PC-3 (cell line): ENCODE results near the gene DSG2. TPM values are rescaled to one million over a fixed set of nuclear protein-coding genes. Genes with fewer than 3 reads are reported as not detected.
A peak's percentile ranks its signal among the peaks of the same experiment; 100 is the strongest.

Experiments used
- ATAC-seq: fragments of 200-7000 bp; cut with Tn5 transposase; 2 replicates; pipeline ENCODE4 v1.9.1; 2020; ENCODE audit warnings: mild to moderate bottlenecking, moderate library complexity
- BruUV-seq: library from RNA; stranded (reverse); fragments of 400-500 nt; replicated peaks from 2 replicates; lab custom pipeline; 2021; lab: Mats Ljungman, UMichigan
- CTCF ChIA-PET: fragments of 300-600 bp; sonication (Branson Sonifier 250); formaldehyde crosslinking; loops from one replicate; lab custom pipeline; 2022; ENCODE audit warnings: antibody characterized with exemption; lab: Charles Lee
- POLR2A ChIA-PET: fragments of 300-600 bp; sonication (Branson Sonifier 250); formaldehyde crosslinking; loops from one replicate; lab custom pipeline; 2022; ENCODE audit warnings: antibody characterized with exemption; ENCODE audit not compliant: unreplicated experiment; lab: Charles Lee
- DNase-seq: peaks from one replicate; pipeline ENCODE4 v3.0.0-alpha.2; 2015
- H2AFZ ChIP-seq: fragments of 300-600 bp; sonication (generic); 2 replicates; pipeline ENCODE4 v1.6.0; 2016; ENCODE audit warnings: antibody characterized with exemption, low read length
- H3F3A ChIP-seq: fragments of 300-600 bp; sonication (generic); one replicate; pipeline ENCODE4 v1.6.0; 2017; ENCODE audit warnings: antibody characterized with exemption, low read length, control low read depth, mild to moderate bottlenecking; ENCODE audit not compliant: unreplicated experiment
- H3K27ac ChIP-seq: fragments of 300-600 bp; sonication (generic); 2 replicates; pipeline ENCODE4 v1.5.1; 2016; ENCODE audit warnings: mild to moderate bottlenecking, low read length
- H3K27me3 ChIP-seq: fragments of 300-600 bp; sonication (generic); 2 replicates; pipeline ENCODE4 v1.6.1; 2016; ENCODE audit warnings: low read length, mixed read lengths
- H3K36me3 ChIP-seq: fragments of 300-600 bp; sonication (generic); 2 replicates; pipeline ENCODE4 v1.6.1; 2016; ENCODE audit warnings: low read depth, mixed run types, low read length, mixed read lengths
- H3K4me1 ChIP-seq: fragments of 300-600 bp; sonication (generic); 2 replicates; pipeline ENCODE4 v1.5.1; 2016; ENCODE audit warnings: low read length; ENCODE audit not compliant: insufficient read depth
- H3K4me2 ChIP-seq: fragments of 300-600 bp; sonication (generic); 2 replicates; pipeline ENCODE4 v1.6.0; 2016; ENCODE audit warnings: low read length
- H3K4me3 ChIP-seq: fragments of 300-600 bp; sonication (generic); 2 replicates; pipeline ENCODE4 v1.5.1; 2016; ENCODE audit warnings: mild to moderate bottlenecking, low read length, mixed read lengths
- H3K79me2 ChIP-seq: fragments of 300-600 bp; sonication (generic); 2 replicates; pipeline ENCODE4 v1.6.1; 2017; ENCODE audit warnings: low read length, mixed read lengths
- H3K9ac ChIP-seq: fragments of 300-600 bp; sonication (generic); 2 replicates; pipeline ENCODE4 v1.6.0; 2016; ENCODE audit warnings: mild to moderate bottlenecking, low read length
- H3K9me2 ChIP-seq: fragments of 300-600 bp; sonication (generic); replicated peaks from 2 replicates; pipeline ENCODE4 v1.6.1; 2016; ENCODE audit warnings: mixed run types, low read length, mixed read lengths
- H3K9me3 ChIP-seq: fragments of 300-600 bp; sonication (generic); 2 replicates; pipeline ENCODE4 v1.6.1; 2016; ENCODE audit warnings: low read length, mixed read lengths
- H4K20me1 ChIP-seq: fragments of 300-600 bp; sonication (generic); 2 replicates; pipeline ENCODE4 v1.6.1; 2016; ENCODE audit warnings: low read length, mixed read lengths
- CTCF ChIP-seq: fragments of 300-600 bp; sonication (generic); conservative IDR thresholded peaks from 2 replicates; pipeline ENCODE4 v1.5.1; 2017; ENCODE audit warnings: antibody characterized with exemption, low read depth, mild to moderate bottlenecking, low read length
- EZH2 ChIP-seq: fragments of 300-600 bp; sonication (generic); IDR thresholded peaks from one replicate; pipeline ENCODE4 v1.6.1; 2017; ENCODE audit warnings: antibody characterized with exemption, mild to moderate bottlenecking, low read length; ENCODE audit not compliant: unreplicated experiment
- EZH2phosphoT487 ChIP-seq: fragments of 300-600 bp; sonication (generic); IDR thresholded peaks from 2 replicates; pipeline ENCODE4 v1.6.1; 2018; ENCODE audit warnings: mild to moderate bottlenecking, antibody characterized with exemption, low read length, borderline replicate concordance
- intact Hi-C: fragments of 100-400 bp; cut with micrococcal nuclease; formaldehyde crosslinking; loops from 2 replicates; pipeline ENCODE4 v1.9.0; 2023
- total RNA-seq: library from RNA; depleted of rRNA; stranded (reverse); fragments of >200 nt; gene quantifications from 2 replicates; pipeline ENCODE4 v1.2.3, GENCODE V29; 2014

Gene DSG2
- total RNA-seq, 1 experiment from 2014 or later = 17.2 TPM

- H3K36me3 ChIP-seq = no peaks in the 10 kb centered on the region
- TF ChIP-seq CTCF (no peak), EZH2 (no peak), EZH2phosphoT487 (no peak)
- H3K27ac ChIP-seq = peak overlapping the region; percentile 91
- no peaks in the 10 kb centered on the region for H3K79me2 ChIP-seq
- no TSS peak for BruUV-seq
- H3K9me2 ChIP-seq = no peaks in the 10 kb centered on the region
- H3K9me3 ChIP-seq = no peaks in the 10 kb centered on the region
- no peaks in the 10 kb centered on the region for H4K20me1 ChIP-seq
- H3K4me1 ChIP-seq = peaks cover 46% of the 10 kb centered on the region
- ChIA-PET CTCF (no interaction called here), POLR2A (interaction anchor here (0.6 kb wide), 1 partner anchor 61 kb away, joined by 20 read pairs; no protein-coding TSS in a partner anchor)
- DNase-seq = peak; percentile 68
- peak; percentile 81 for ATAC-seq
- peak overlapping the region; percentile 38 for H3K9ac ChIP-seq
- intact Hi-C loops = no loop called here
- H3K27me3 ChIP-seq = no peaks in the 10 kb centered on the region
- no peaks in the 10 kb centered on the region for H3F3A ChIP-seq
- H2AFZ ChIP-seq = no peak overlapping the region
- H3K4me2 ChIP-seq = peak overlapping the region; percentile 65
- H3K4me3 ChIP-seq = 0 out of 2 replicates have a peak overlapping the region, but pooled peaks have one; percentile 35
Observed at GRCh38 chr18:31490387-31490786, 7.6 kb upstream of the DSG2 start.

- DNase-seq = no peak
- ChIA-PET CTCF (no interaction called here), POLR2A (interaction anchor here (0.6 kb wide), 1 partner anchor 61 kb away, joined by 20 read pairs; no protein-coding TSS in a partner anchor)
- Histone ChIP-seq H3K36me3 (no peaks in the 10 kb centered on the region), H4K20me1 (no peaks in the 10 kb centered on the region), H3K27me3 (no peaks in the 10 kb centered on the region), H3K79me2 (no peaks in the 10 kb centered on the region), H3F3A (no peaks in the 10 kb centered on the region), H3K9me2 (no peaks in the 10 kb centered on the region), H3K9ac (no peak overlapping the region), H2AFZ (no peak overlapping the region), H3K4me3 (no peak overlapping the region), H3K4me1 (peaks cover 46% of the 10 kb centered on the region), H3K27ac (peak overlapping the region; percentile 91), H3K4me2 (peak overlapping the region; percentile 57), H3K9me3 (no peaks in the 10 kb centered on the region)
- no peak for ATAC-seq
- TF ChIP-seq CTCF = no peak
- no peak for TF ChIP-seq EZH2
- TF ChIP-seq EZH2phosphoT487 = no peak
- BruUV-seq = no TSS peak
- intact Hi-C loops = no loop called here
Observed at GRCh38 chr18:31490833-31491232, 7.1 kb upstream of the DSG2 start.

GRCh38 chr18:31491586-31491985, 6.4 kb upstream of the DSG2 start:
- no TSS peak for BruUV-seq
- ChIA-PET CTCF (no interaction called here), POLR2A (no interaction called here)
- H2AFZ ChIP-seq = no peak overlapping the region
- no peaks in the 10 kb centered on the region for H4K20me1 ChIP-seq
- no peak overlapping the region for H3K4me3 ChIP-seq
- H3K79me2 ChIP-seq = no peaks in the 10 kb centered on the region
- H3K27me3 ChIP-seq = no peaks in the 10 kb centered on the region
- H3K36me3 ChIP-seq = no peaks in the 10 kb centered on the region
- ATAC-seq (no peak), DNase-seq (no peak)
- intact Hi-C loops = no loop called here
- H3K9me3 ChIP-seq = no peaks in the 10 kb centered on the region
- H3K4me2 ChIP-seq = 0 out of 2 replicates have a peak overlapping the region, but pooled peaks have one; percentile 57
- no peak overlapping the region for H3K9ac ChIP-seq
- TF ChIP-seq EZH2 (no peak), EZH2phosphoT487 (no peak)
- peaks cover 46% of the 10 kb centered on the region for H3K4me1 ChIP-seq
- no peaks in the 10 kb centered on the region for H3F3A ChIP-seq
- no peaks in the 10 kb centered on the region for H3K9me2 ChIP-seq
- peak overlapping the region; percentile 91; the same call in 1 of the 2 replicates for H3K27ac ChIP-seq
